Subcutaneous adipose tissue (tissue), 4 donors: ENCODE data around the gene DPYD. TPM values are rescaled to one million over a fixed set of nuclear protein-coding genes. Genes with fewer than 3 reads are reported as not detected.

Experiments used
- CTCF ChIP-seq: fragments of 450-650 bp; IDR thresholded peaks from one replicate; pipeline ENCODE4 v1.5.1; 2016; ENCODE audit warnings: low read depth, mild to moderate bottlenecking, control low read depth, antibody characterized with exemption, moderate library complexity
- total RNA-seq, 4 donors: library from RNA; depleted of rRNA; stranded (reverse); fragments of >200 nt; gene quantifications; one replicate each; pipeline ENCODE4 v1.1.0, GENCODE V29; 2016

DPYD gene
- total RNA-seq, 4 donors from 2014 or later = 47.1 to 100 (median 68.0) TPM

DNA sequence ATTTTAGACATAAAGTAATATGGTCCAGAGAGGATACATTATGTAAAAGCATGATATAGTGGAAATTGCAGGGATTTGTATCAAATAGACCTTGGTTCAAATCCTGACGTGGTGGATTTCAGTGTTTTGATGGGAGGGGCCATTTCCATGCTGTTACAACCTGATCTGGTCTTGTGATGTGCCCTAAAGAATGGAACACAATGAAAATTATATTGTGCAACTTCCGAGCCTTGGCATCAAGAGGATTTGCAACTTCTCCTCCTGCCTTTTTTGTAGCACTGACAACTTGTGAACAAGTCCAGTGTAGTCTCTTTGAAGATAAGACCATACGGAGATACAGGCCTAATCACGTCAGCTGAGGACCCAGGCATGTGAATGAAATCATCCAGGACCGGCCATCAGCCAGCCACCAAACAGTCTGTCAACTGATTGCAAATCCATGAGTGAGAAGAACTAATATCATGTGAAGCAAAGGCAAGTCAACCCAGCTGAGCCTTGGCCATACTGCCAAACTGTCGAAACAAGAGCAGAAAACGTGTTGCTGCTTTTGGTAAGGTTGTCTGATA lies 412.1 kb downstream of the DPYD start:
- TF ChIP-seq CTCF = no peak

DNA sequence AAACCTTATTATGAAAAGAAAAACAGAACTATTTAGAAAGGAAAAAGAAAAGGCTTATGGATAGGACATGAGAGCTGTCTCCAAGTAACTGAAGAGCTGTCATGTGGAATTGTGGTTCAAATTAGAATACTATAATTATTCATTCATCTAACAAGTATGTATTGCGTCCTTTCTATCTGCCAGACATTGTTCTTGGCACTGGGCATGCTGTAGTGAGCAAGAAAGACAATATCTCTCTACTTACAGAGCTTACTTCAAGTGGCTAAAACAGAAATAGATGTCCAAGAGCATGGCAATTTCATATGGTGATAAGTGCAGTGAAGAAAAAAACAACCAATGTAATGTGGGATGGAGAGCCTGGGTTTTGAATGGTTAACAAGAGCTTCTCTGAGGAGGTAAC lies 413.0 kb downstream of the DPYD start:
- TF ChIP-seq CTCF = no peak

DNA sequence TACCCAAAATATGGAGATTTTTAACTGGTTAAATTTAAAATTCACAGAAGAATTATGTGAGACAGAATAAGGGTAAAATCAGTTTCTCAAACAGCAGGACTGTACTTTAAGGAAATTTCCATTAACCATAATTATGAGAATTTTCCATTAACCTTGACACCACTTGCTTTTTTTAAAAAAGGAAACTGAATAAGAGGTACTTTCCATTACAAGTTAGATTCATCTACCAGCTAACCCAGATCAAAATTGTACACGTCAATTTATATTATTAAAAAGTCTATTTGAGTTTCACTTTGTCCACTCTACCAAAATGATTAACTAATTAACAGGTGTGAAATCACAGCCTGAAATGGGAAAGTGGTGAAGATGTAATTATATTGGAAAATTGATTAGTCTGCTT lies 414.5 kb downstream of the DPYD start:
- TF ChIP-seq CTCF = no peak

DNA sequence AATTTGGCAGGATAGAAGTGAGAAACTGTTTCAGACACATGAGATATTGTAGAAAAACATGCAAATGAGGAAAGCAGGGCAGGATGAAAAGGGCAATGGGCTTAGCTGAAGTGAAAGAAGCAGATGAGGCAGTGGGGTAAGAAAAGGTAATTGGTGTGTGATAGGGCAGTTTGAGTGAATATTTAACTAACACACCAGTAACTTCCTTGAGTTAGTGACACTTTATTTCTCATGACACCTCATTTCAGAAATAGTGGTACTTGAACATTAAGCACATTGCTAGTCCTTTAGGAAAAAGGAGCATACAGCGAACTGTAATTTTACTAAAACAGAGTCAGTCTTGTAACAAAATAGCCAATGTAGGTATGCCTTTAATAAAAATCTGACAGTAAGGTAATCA lies 415.0 kb downstream of the DPYD start:
- no peak for TF ChIP-seq CTCF

GRCh38 chr1:97505289-97505688 lies 415.5 kb downstream of the DPYD start:
- TF ChIP-seq CTCF = no peak

DNA sequence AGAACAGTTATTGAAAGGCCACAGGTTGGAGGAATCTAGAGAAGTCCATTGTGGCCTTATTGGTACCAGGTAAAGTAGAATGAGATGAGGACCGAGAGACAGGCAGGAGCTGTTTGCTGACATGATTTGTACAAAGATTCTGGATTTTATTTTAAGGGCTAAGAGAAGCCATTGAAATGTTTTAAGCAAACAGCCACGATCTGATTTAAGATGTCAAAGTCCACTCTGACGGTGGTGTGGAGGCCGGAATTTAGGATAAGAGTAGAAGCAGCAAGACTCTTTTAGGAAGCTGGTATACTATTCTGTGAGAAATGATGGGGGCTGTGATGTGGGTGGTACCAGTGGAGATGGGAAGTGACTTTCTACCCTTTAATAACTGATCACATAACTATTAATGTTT lies 418.5 kb downstream of the DPYD start:
- no peak for TF ChIP-seq CTCF

DNA sequence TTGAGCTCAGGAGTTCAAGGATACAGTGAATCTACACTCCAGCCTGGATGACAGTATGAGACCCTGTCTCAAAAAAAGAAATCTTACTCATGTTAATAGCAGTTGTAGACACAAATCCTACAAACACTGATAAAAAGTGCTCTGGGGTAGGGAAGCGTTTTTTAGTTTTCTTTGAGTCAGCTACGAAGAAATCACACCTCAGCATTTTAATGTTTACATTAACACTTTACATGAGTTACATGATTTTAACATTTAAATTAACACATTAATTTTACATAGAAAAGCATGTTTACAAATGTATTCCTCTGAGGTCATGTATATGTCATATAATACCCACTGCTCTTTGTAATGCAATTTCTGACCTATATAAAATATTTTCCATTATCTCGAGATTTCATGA lies 419.2 kb downstream of the DPYD start:
- TF ChIP-seq CTCF = no peak

DNA sequence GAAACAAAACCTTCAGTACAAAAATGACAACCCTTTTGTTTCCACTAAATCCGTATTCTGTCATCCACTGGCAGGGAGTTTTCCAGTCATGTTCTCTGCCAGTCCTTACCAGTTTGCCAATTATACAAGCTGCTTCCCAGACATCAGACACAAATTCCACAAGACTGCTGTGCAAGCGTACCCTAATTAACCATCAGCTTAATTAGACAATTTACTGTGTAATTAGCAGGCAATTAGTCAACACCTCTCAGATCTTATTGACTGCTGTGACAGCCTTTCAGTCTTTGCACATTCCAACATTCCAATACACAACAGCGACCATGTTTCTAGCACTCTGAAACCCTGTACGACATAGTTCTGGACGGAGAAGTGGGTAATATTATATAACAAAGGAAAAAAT lies 420.1 kb downstream of the DPYD start:
- TF ChIP-seq CTCF = no peak
